ENCODE data around the gene KCNJ9.

KCNJ9 gene

GRCh38 chr1:160066829-160067745 lies 14.3 kb upstream of the KCNJ9 start:
- DNase-seq (ENCODE audit: low spot score): no peak

GRCh38 chr1:160068225-160068624 lies 13.1 kb upstream of the KCNJ9 start:
- DNase-seq (ENCODE audit: low spot score): no peak

- no peak for DNase-seq (ENCODE audit: low spot score)
Measured at GRCh38 chr1:160069460-160070231, 11.7 kb upstream of the KCNJ9 start, which contains the start of gene KCNJ10. KCNJ10 (minus strand) TSS chr1:160070160; CDS start chr1:160042532, 27,628 bp downstream.

GRCh38 chr1:160070243-160071163 lies 10.8 kb upstream of the KCNJ9 start:
- DNase-seq (ENCODE audit: low spot score): peak; percentile 63

GRCh38 chr1:160071289-160071688 lies 10.0 kb upstream of the KCNJ9 start:
- no peak for DNase-seq (ENCODE audit: low spot score)

GRCh38 chr1:160074865-160075264 lies 6.5 kb upstream of the KCNJ9 start:
- DNase-seq (ENCODE audit: low spot score): no peak

- DNase-seq (ENCODE audit: low spot score): no peak
Measured at GRCh38 chr1:160075836-160076235, 5.5 kb upstream of the KCNJ9 start.

GRCh38 chr1:160076295-160076694 lies 5.0 kb upstream of the KCNJ9 start:
- DNase-seq (ENCODE audit: low spot score): no peak

- no peak for DNase-seq (ENCODE audit: low spot score)
Measured at GRCh38 chr1:160077486-160077885, 3.9 kb upstream of the KCNJ9 start.

GRCh38 chr1:160078512-160079195 lies 2.7 kb upstream of the KCNJ9 start:
- peak; percentile 48 for DNase-seq (ENCODE audit: low spot score)

GRCh38 chr1:160079448-160079847 lies 1.9 kb upstream of the KCNJ9 start:
- DNase-seq (ENCODE audit: low spot score): no peak

- DNase-seq (ENCODE audit: low spot score): no peak
Measured at GRCh38 chr1:160080381-160081100, 797 bp upstream of the KCNJ9 start.

GRCh38 chr1:160082487-160082886 lies 1.1 kb downstream of the KCNJ9 start:
- DNase-seq (ENCODE audit: low spot score): no peak

- DNase-seq (ENCODE audit: low spot score): no peak
Measured at GRCh38 chr1:160082926-160083325, 1.6 kb downstream of the KCNJ9 start.

- peak; percentile 71 for DNase-seq (ENCODE audit: low spot score)
Measured at GRCh38 chr1:160083968-160084770, 2.8 kb downstream of the KCNJ9 start.

- DNase-seq (ENCODE audit: low spot score): no peak
Measured at GRCh38 chr1:160084771-160085321, 3.5 kb downstream of the KCNJ9 start.

GRCh38 chr1:160085686-160086455 lies 4.5 kb downstream of the KCNJ9 start:
- DNase-seq (ENCODE audit: low spot score): peak; percentile 73

GRCh38 chr1:160086456-160086892 lies 5.1 kb downstream of the KCNJ9 start:
- DNase-seq (ENCODE audit: low spot score): no peak

Data from CD4-positive, alpha-beta T cell treated with Interleukin-6 at 100 ng/mL for 8 hours (primary cell).